Mucosa of gallbladder (tissue), 1 donor: Measurements from ENCODE around the gene CCP110. TPM values are rescaled to one million over a fixed set of nuclear protein-coding genes. Genes with fewer than 3 reads are reported as not detected.
A peak's percentile ranks its signal among the peaks of the same experiment; 100 is the strongest.
"Not testable (repeated sequence)": the region's sequence is repeated elsewhere in the genome, so short reads cannot be mapped to it uniquely, and the experiment has no call there.

Experiments
- DNase-seq: peaks from one replicate; pipeline ENCODE4 v3.0.0-alpha.2; 2020; ENCODE audit warnings: low spot score
- total RNA-seq: library from RNA; stranded (reverse); gene quantifications from one replicate; pipeline ENCODE4 v1.2.1, GENCODE V29; 2021
- donor health status: DM: no; HTN: no; CAD: no.

CCP110 gene
- total RNA-seq, 1 donor from 2014 or later, result 14.7 TPM

DNA sequence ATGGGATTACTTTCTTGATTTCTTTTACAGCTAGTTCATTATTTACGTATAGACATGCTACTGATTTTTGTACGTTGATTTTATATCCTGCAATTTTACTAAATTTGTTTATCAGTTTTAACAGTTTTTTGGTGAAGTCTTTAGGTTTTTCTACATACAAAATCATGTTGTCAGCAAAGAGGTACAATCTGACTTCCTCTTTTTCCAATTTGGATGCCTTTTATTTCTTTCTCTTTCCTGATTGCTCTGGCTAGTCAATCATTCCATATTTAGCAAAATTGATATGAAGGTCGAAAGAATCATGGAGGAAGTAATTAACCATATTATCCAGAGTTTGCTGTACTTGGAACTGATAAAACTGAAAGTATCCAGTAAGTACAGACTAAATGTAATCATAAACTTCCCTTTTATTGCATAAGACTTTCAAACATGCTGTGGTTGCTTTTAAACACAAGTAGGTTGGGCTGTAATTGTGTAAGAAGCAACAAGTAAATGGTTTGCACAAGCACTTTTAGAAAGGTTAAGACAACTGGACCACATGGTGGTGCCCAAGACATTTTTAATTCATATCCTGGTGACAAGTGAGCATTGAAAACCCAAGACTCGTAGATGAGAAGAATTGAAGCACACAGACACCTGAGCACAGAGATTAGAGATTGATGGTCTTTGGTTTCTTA is 10.2 kb upstream of the CCP110 start:
- no peak for DNase-seq

DNA sequence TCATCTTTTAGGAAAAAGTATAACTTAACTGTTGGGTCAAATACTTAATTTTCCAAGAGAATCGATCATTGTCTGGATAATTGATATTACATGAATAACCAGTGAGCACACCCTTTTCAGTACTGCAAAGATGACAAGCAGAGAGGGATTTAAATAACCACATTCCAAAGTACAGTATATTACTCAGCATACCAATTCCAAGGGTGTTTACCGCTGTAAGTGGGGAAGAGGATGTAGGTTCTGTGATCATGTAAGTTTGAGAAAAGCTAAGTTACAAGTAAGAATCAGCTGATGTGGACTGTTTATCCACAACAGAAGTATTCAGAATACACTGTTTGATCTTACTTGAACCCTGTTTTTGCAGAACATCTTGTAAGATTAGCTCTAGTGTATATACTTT is 8.0 kb upstream of the CCP110 start:
- DNase-seq, result no peak

DNA sequence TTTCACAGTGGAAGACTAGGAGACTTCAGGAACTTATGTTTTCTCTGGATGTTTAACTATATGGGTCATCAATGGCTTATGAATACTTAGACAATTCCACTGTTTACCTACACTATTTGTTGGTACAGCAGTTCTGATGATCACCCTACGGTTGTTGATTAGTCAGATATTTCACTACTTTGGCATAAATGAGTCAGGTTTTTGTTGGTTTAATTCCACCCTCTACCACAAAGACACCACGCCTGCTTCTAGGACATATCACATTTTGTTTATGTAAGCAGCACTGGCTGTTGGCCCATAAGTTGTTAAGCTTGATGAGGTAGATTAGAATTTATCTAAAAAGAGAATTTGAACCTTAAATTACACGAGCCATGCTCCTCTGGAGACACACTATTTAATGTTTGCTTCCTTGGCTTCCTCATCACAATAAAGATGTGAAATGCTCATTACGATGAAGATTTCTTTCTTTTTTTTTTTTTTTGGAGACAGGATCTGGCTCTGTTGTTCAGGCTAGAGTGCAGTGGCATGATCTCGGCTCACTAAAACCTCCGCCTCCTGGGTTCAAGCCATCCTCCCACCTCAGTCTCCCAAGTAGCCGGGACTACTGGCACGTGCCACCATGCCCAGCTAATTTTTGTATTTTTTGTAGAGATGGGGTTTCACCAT is 6.2 kb upstream of the CCP110 start:
- no peak for DNase-seq

DNA sequence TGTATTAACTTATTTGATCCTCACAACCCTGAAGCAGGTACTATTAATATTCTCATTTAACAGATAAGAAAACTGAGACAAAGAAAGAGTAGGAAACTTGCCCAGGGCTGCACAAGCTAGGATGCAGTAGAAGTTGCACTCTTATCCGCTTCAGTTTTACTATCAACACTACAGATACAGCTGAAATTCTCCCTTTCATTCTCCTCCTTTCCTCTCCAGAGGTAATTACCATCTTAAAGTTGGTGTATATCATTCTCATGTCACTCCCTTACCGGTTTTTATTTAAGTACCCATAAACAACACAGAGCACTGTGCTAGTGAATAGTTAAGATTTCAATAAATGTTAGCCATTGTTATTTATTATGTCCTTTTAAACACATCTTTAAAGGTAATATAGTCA is 5.4 kb upstream of the CCP110 start:
- DNase-seq, result no peak

DNA sequence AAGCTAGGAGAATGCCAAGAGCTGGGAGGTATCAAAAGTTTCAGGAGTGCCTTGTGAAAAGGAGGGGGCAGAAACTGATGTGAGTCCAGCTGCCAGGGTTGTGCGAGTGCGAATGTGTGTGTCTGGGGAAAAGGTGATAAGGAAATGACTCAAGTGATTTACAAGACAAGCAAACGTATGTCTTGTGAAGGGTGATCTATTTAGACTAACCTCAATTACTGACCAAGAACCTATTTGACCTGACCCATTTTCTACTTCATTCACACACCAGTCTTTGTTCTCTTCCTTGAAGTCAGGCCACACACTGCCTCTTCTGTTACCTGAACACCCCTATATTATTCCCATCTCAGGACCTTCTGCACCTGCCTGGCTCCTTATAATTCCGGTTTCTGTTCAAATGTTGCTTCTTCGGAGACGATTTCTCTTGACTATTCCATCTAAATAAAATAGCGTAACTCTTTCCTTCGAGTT is 2.8 kb upstream of the CCP110 start:
- no peak for DNase-seq

DNA sequence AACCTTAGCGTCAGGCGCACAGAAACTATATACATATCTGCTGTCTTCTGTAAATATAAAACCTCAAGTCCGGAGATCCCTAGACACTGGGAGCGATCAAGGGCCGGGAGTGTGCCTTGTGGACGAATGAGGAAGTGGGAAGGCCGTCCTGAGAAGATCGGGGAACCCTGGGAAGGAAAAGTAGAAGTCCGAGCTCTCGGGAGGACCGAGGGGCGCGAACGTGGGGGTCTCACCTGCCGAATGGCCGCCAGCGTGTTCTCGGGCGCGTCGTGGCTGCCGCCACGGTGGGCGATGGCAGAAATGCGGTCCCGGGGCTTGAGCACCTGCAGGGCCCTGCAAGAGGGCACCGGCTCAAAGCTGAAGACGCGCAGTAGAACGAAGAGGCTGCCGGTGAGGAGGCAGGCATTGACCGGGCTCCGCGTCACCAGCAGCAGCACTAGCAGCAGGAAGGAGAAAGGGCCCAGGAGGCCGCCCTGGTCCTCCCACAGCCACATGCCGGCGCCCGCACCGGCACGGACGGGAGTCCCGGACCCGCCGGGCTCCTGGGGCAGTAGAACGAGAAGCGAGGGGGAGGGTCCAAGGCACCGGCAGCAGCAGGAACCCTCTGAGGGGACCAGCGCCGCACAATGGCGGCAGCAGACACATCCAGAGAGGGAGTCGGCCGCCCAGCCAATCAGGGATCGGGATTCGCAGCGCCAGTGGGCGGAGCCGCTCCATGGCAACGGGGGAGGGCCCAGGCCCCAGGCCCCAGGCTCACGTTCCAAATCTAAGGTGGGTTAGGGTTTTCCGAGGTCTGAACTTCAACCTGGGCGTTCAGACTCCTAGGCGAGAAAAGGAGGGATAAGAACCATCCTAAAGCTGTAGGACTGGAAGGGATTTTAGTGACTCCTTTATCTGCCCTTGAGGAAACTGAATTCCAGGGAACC is 2.0 kb upstream of the CCP110 start, which contains the start of gene GDE1:
Gene GDE1 (minus strand): TSS at position 628 of the 926 bp plus-strand sequence. CDS start 134 bp downstream, at position 494.
- DNase-seq, result peak; percentile 94

DNA sequence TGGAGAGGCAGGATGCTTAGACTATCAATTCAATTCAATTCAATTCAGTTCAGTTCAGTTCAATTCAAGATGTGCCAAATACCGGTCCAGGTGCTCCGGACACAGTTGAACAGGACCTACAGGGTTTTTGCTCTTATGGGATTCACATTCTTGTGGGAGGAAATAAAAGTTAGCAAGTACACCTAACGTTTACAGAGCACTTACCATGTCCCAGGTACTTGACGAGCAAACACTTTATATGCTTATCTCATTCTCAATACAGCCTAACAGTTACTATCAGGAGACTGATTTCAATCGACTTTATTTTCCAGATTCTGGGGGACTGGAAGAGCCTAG is 1.4 kb upstream of the CCP110 start:
- DNase-seq, result no peak

DNA sequence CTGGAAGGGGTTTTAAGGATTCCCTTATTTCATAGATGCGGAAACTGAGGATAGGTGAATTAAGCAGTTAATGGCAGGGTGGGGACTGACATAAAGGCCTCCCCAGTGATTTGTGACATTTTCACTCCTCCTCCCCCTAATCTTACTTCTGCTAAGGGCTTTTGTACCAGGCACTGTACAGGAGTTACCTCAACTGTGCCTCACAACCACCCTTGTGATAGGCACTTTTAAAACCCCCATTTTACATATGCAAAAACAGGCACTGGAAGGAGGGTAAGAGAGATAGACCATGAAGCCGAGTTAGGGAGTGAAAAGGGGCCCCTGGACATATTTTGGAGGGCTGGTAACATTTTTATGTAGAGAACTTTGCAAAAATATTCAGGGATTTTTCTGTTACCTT is 982 bp upstream of the CCP110 start:
- DNase-seq, result no peak

DNA sequence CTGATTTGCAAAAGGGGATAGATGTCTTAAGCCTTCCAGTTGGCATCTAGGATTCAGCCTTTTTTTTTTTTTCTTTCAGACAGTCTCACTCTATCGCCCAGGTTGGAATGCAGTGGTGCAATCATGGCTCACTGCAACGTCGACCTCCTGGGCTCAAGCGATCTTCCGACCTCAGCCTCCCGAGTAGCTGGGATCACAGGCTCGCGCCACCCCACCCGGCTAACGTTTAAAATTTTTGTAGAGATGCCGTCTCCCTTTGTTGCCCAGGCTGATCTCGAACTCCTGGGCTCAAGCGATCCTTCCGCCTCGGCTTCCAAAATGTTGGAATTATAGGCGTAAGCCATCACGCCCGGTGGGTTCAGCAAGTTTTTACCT is 571 bp upstream of the CCP110 start:
- no peak for DNase-seq

DNA sequence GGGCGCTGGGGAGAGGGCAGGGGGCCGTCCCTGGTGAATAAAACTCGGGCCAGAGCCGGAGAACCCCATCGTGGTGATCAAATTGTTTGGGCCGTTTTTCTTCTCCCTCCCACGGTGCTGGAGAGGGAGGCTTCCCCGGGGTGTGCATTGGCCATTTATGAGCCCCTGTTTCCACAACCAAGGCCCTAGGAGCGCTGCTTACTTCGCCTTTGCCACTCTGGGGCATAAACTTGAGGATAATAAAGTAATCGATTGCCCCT is 544 bp downstream of the CCP110 start:
- no peak for DNase-seq

DNA sequence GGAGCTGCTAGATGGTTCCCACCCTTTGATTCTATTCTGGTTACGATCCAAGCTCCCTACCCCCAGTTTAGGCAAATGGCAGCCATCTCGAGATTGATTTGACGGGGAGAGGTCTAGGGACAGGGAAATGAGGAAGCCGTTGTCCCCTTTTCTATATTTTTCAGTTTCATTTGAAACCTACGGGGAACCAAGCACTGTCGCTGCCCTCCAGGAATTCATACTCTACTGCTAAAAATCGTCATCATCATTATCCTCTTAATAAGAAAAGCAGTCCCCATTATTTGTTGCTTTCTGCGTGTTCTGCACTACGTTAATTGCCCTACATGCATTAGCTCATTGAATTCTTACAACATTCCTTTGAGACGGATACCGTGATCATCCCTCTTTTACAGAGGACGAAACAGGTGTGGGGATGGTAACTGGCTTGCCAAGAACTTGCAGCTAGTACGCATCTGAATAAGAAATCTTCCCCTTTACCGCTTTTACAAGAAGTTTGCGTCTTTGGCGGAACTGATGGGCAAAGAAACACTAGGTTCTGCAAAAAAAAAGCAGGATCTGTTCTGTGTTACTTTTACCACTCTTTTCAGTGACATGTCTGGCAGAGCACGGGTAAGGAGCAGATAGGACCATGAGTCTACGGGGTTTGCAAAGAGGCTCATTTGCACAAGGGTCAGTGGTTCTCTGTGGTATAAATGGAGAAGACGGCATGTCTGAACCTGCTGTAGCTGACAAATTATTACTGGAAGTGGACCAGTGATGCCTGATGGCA is 1.1 kb downstream of the CCP110 start:
- no peak for DNase-seq

DNA sequence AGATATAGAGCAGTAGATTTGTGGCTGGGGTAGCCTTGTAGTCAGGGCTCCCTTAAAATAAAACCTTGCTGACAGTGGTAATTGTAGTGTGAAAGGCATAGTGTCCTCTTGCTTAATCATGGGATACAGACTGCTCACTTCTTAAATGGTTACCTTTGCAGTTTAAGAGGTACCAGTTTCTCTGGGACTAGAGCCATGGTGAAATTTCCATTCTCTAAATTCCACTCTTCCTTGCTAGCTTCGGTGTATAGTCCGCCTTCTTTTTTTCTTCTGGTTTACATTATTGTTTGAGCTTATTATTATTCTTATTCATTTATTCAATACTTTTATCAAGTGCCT is 1.6 kb downstream of the CCP110 start:
- no peak for DNase-seq

DNA sequence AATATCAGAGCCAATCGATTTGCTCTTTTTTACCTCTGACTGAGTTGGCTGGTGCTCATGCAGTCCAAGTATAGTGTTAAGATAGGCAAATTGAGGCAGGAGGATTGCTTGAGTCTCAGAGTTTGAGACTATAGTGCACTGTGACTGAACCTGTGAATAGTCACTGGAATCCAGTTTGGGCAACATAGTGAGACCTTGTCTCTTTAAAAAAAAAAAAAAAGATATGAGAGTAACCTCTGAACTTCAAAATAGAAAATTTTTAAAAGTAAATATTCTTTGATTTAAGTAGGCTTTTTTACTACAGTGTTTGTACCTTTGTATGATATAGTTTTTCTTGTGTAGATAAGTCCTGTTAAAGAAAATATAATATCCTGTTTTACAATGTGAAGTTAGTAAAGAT is 3.4 kb downstream of the CCP110 start:
- DNase-seq, result no peak

DNA sequence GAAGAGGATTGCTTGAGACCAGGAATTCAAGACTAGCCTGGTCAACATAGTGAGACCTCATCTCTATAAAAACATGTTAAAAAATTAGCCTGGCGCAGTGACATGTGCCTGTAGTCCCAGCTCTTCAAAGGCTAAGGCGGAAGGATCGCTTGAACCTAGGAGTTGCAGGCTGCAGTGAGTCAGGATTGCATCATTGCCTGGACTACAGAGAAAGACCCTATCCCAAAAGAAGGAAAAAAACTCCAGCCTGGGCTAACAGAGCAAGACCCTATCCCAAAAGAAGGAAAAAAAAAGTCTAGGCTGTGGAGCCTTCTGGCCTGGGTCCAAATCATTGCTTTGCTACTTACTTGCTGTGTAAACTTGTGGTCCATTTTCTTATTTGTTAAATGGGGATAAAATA is 4.9 kb downstream of the CCP110 start:
- no peak for DNase-seq

DNA sequence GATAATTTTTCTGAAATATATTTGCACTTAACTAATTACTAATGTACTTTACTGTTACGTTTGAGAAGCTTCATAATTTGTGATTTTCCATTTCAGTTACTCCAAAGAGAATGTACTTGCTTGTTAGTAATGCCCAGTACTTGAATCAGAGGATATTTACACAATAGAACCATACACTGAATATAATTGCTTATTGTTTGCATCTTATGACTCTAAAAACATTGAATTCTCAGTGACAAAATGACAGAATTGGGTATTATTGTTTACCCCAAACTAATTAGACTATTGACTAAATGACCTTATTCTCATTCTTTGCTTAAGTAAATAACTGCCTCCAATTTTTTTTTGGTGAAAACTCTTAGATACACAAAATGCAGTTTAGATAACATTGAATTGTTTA is 8.9 kb downstream of the CCP110 start:
- DNase-seq, result no peak

DNA sequence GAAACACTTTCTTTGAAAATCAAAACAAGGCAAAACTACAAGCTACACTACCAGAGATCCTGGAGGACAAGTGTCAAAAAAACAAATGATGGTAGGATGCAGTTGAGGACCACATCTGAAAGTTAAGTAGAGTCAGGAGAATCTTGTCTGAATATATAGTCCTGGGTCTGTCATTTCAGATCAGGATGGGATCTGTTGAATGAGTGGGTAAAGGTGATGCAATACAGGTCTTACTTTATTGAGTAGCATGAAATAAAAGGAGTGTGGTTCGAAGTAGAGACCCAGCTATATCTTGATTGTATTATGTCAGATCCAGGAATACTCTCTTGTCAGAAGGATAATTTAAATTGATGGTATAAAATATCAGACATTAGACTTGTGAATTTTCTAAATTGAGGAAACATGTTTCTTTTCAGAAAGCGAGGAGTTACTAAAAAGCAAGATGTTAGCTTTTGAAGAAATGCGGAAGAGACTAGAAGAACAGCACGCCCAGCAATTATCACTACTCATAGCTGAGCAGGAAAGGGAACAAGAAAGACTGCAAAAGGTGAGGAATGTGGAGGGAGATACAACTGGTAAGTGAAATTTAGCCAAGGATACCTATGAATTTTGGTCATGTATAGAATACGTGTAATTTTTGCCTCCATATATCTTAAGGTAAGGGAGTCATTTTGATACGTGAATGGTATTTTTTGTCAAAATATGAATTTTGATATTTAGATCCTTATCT is 16.7 kb downstream of the CCP110 start:
- no peak for DNase-seq

DNA sequence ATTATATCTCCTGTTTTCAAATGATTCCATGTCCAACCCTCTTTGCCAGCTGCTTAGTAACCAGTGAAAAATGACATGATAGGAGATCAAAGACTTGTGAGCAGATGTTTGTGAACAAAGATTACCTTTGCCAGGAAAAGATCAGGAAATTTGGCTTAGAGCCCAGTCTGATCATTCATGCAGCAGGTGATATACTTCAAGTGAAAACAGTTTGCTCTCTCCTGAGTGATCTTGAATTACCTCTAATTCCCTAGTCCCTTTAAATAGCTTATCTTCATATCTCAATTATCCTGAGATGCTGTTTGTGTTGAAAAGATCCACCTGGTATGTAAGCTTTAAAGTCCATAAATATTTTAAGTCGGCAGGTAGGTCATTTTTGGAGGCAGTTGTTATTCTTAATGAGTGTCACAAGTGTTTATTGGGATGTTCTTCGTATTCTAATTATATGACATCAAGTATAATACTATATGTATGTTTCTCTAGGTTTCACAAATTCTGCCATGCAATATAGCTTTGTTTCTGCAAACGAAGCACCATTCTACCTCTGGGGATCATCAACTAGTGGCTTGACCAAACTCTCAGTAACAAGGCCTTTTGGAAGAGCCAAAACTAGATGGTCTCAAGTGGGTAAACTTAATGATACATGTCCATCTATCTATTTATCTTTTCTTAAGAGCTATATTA is 18.5 kb downstream of the CCP110 start:
- DNase-seq, result no peak

DNA sequence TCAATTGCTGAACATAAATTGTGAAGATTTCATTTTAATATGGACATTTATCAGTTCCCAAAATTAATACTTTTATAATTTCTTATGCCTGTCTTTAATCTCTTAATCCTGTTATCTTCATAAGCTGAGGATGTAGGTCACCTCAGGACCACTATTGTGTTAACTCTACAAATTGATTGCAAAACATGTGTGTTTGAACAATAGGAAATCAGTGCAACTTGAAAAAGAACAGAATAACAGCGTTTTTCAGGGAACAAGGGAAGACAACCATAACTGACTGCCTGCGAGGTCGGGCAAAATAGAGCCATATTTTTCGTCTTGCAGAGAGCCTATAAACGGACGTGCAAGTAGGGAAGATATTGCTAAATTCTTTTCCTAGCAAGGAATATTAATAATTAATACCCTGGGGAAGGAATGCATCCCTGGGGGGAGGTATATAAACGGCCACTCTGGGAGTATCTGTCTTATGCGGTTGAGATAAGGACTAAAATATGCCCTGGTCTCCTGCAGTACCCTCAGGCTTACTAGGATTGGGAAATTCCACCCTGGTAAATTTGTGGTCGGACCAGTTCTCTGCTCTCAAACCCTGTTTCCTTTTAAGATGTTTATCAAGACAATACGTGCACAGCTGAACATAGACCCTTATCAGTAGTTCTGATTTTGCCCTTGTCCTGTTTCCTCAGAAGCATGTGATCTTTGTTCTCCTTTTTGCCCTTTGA is 19.7 kb downstream of the CCP110 start:
- DNase-seq, result not testable (repeated sequence)

DNA sequence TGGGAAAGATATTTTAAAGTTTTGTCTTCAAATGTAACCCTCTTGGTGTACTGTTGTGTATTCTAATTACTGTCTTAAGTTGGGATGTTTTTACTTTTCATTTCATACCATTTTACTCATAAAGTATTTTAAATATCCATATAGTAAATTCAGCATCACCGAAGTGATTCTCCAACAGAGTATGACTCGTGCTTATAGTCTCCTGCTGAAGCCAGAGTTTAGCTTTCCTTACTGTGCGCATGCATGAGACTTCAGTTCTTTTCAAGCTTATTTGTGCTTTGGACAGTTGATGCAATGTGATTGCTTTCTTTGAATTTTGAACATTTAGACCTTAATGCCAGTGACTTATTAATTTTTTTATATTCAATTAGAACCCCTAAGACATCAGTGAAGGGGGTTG is 24.4 kb downstream of the CCP110 start:
- no peak for DNase-seq

DNA sequence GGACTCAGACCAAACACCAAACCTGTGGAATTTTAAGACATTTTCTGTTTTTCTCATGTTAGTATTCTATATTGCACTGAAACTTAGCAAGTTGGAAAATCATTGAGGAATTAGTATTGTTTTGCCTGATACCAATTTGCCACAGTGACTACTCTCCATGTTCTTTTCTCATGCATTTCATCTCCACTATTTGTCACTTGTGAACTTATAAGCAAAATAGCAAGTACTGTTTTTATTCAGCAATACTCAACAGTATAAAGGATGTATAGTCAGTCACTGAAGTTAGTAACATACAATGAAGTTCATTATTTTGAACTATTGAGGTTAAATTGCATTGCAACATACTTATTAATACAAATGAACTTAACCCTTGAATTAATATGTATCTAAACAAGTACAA is 25.9 kb downstream of the CCP110 start:
- no peak for DNase-seq
